ENCODE data around the gene PNPLA1.

Gene PNPLA1

GRCh38 chr6:36330366-36330765 lies 60.5 kb downstream of the PNPLA1 start:
- peaks cover 3% of the 10 kb centered on the region for H3K4me1 ChIP-seq (ENCODE audit: control insufficient read depth, insufficient read depth, low read length)
- no peak overlapping the region for H3K4me3 ChIP-seq (ENCODE audit: low read depth, low read length)
- H3K9me3 ChIP-seq (ENCODE audit: control insufficient read depth, insufficient read depth, low read depth, low read length) = no peaks in the 10 kb centered on the region
- ChIA-PET CTCF (interaction anchor here (1.7 to 1.8 kb wide), 2 partner anchors 10 to 11 kb away, joined by 5 to 12 read pairs; no protein-coding TSS in a partner anchor), POLR2A (no interaction called here)
- no peaks in the 10 kb centered on the region for H3K36me3 ChIP-seq (ENCODE audit: control insufficient read depth in 2 of 2, insufficient read depth in 1 of 2, low read length in 2 of 2)
- H3K27ac ChIP-seq (ENCODE audit: extremely low read depth, low read depth, low read length) = no peak overlapping the region
- TF ChIP-seq ZBTB48 (tag by site-specific recombination; IDR thresholded peaks at IDR 0.05) (no peak), ZNF555 (tag by site-specific recombination; conservative IDR thresholded peaks at IDR 0.05) (no peak), ZNF157 (tag by site-specific recombination; IDR thresholded peaks at IDR 0.05) (no peak), ZNF473 (tag by site-specific recombination; IDR thresholded peaks at IDR 0.05) (no peak), ZNF530 (tag by site-specific recombination; IDR thresholded peaks at IDR 0.05; ENCODE audit: low read depth) (no peak), ZNF529 (tag by site-specific recombination; IDR thresholded peaks at IDR 0.05; ENCODE audit: insufficient replicate concordance) (no peak), ZNF311 (tag by site-specific recombination; IDR thresholded peaks at IDR 0.05; ENCODE audit: borderline replicate concordance) (no peak), ZNF692 (tag by site-specific recombination; IDR thresholded peaks at IDR 0.05) (no peak), ZNF561 (tag by site-specific recombination; IDR thresholded peaks at IDR 0.05; ENCODE audit: borderline replicate concordance) (no peak), ZNF26 (tag by site-specific recombination; IDR thresholded peaks at IDR 0.05) (no peak), ZBTB44 (tag by site-specific recombination; IDR thresholded peaks at IDR 0.05) (no peak), ZNF624 (tag by site-specific recombination; IDR thresholded peaks at IDR 0.05) (no peak), KLF9 (tag by site-specific recombination; IDR thresholded peaks at IDR 0.05; ENCODE audit: low read depth) (no peak), ELK4 (IDR thresholded peaks at IDR 0.05; ENCODE audit: borderline replicate concordance, low read depth, low read length) (no peak), ZNF629 (tag by site-specific recombination; IDR thresholded peaks at IDR 0.05) (no peak)

GRCh38 chr6:36331381-36331780 lies 61.5 kb downstream of the PNPLA1 start:
- POLR2A ChIA-PET = no interaction called here
- Histone ChIP-seq H3K27ac (ENCODE audit: extremely low read depth, low read depth, low read length) (no peak overlapping the region), H3K4me3 (ENCODE audit: low read depth, low read length) (no peak overlapping the region), H3K36me3 (ENCODE audit: control insufficient read depth in 2 of 2, insufficient read depth in 1 of 2, low read length in 2 of 2) (no peaks in the 10 kb centered on the region), H3K9me3 (ENCODE audit: control insufficient read depth, insufficient read depth, low read depth, low read length) (no peaks in the 10 kb centered on the region), H3K4me1 (ENCODE audit: control insufficient read depth, insufficient read depth, low read length) (peaks cover 3% of the 10 kb centered on the region)
- no peak for TF ChIP-seq ZNF785 (tag by site-specific recombination; IDR thresholded peaks at IDR 0.05)
- CTCF ChIA-PET = interaction anchor here (1.1 to 1.8 kb wide), 4 partner anchors 10 to 29 kb away, joined by 3 to 12 read pairs (median 4); no protein-coding TSS in a partner anchor

All from HEK293 (cell line).